Measurements from ENCODE around the gene GLS2.

DNA sequence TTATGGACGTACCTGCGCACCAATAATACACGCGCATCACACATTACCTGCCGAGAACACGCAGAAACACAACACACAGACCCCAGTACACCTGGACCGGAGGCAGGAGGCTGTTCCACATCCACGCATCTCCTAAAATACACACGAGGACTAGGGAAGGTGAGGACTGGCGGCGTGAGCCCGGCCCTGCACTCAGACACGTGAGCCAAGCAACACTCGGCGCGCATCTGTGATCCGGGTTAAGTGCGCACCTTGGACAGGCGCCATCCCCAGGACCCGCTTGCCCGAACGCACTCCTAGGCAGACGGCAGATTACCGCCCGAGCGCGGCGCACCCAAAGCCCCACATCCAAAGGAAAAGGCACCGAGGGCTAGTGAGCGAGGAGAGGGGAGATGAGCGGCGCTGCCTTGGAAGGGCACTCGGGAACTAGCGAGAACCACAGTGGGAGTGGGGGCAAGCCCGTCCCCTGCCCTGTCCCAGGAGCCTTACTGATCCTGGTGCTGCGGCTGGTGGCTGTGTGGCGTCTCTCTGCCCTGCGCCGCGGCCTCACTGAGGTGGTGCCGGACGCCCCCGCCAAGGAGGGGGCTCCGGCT is 417 bp downstream of the GLS2 start:
- TF ChIP-seq EZH2 (IDR thresholded peaks at IDR 0.05; ENCODE audit: borderline replicate concordance, low read depth, low read length, severe bottlenecking) (peak; percentile 89), POLR2A (IDR thresholded peaks at IDR 0.05; ENCODE audit: low read depth, low read length) (no peak), POLR2AphosphoS5 (IDR thresholded peaks at IDR 0.05; ENCODE audit: insufficient read depth, low read depth, low read length) (no peak)
- TF ChIP-seq, protein P1, sequence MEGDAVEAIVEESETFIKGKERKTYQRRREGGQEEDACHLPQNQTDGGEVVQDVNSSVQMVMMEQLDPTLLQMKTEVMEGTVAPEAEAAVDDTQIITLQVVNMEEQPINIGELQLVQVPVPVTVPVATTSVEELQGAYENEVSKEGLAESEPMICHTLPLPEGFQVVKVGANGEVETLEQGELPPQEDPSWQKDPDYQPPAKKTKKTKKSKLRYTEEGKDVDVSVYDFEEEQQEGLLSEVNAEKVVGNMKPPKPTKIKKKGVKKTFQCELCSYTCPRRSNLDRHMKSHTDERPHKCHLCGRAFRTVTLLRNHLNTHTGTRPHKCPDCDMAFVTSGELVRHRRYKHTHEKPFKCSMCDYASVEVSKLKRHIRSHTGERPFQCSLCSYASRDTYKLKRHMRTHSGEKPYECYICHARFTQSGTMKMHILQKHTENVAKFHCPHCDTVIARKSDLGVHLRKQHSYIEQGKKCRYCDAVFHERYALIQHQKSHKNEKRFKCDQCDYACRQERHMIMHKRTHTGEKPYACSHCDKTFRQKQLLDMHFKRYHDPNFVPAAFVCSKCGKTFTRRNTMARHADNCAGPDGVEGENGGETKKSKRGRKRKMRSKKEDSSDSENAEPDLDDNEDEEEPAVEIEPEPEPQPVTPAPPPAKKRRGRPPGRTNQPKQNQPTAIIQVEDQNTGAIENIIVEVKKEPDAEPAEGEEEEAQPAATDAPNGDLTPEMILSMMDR (IDR thresholded peaks at IDR 0.05; ENCODE audit: extremely low read depth in 1 of 2, insufficient read depth in 1 of 2, low read depth in 1 of 2, low read length in 2 of 2), result no peak

Data from endothelial cell of umbilical vein (primary cell).